DOHH2 (cell line): Measurements from ENCODE around the gene SLC6A20.

Source experiments
- H3F3A ChIP-seq: fragments of 200-600 bp; sonication (generic), shearing (Covaris generic); 2 replicates; pipeline ENCODE4 v1.6.0; 2016; ENCODE audit warnings: antibody characterized with exemption, mild to moderate bottlenecking; ENCODE audit not compliant: control insufficient read depth, insufficient read depth
- H3K27ac ChIP-seq: fragments of 200-600 bp; sonication (generic); 2 replicates; pipeline ENCODE4 v1.5.1; 2014; ENCODE audit warnings: low read depth, mild to moderate bottlenecking, low read length, moderate library complexity
- H3K27me3 ChIP-seq: fragments of 200-600 bp; sonication (generic); 2 replicates; pipeline ENCODE4 v1.6.1; 2014; ENCODE audit warnings: mild to moderate bottlenecking, low read length, mixed read lengths; ENCODE audit not compliant: control insufficient read depth
- H3K36me3 ChIP-seq: fragments of 200-600 bp; sonication (generic); 2 replicates; pipeline ENCODE4 v1.6.1; 2014; ENCODE audit warnings: mild to moderate bottlenecking, low read length, moderate library complexity, mixed read lengths; ENCODE audit not compliant: control insufficient read depth
- H3K4me1 ChIP-seq: fragments of 200-600 bp; sonication (generic); 2 replicates; pipeline ENCODE4 v1.6.1; 2014; ENCODE audit warnings: mild to moderate bottlenecking, low read length, mixed read lengths; ENCODE audit not compliant: control insufficient read depth
- H3K4me2 ChIP-seq: fragments of 200-600 bp; sonication (generic); 2 replicates; pipeline ENCODE4 v1.6.0; 2014; ENCODE audit warnings: mild to moderate bottlenecking, low read length, moderate library complexity
- H3K4me3 ChIP-seq: fragments of 200-600 bp; sonication (generic); 2 replicates; pipeline ENCODE4 v1.5.1; 2014; ENCODE audit warnings: mild to moderate bottlenecking, low read length, mixed read lengths
- H3K79me2 ChIP-seq: fragments of 200-600 bp; sonication (generic); 2 replicates; pipeline ENCODE4 v1.6.1; 2014; ENCODE audit warnings: mild to moderate bottlenecking, low read length, mixed read lengths; ENCODE audit not compliant: control insufficient read depth
- H3K9me2 ChIP-seq: fragments of 200-600 bp; sonication (generic); replicated peaks from 2 replicates; pipeline ENCODE4 v1.6.1; 2014; ENCODE audit warnings: mild to moderate bottlenecking, low read length, mixed read lengths; ENCODE audit not compliant: control insufficient read depth
- H3K9me3 ChIP-seq: fragments of 200-600 bp; sonication (generic); 2 replicates; pipeline ENCODE4 v1.6.1; 2014; ENCODE audit warnings: antibody characterized with exemption, low read length, mixed read lengths; ENCODE audit not compliant: control insufficient read depth, insufficient read depth
- H4K20me1 ChIP-seq: fragments of 200-600 bp; sonication (generic); 2 replicates; pipeline ENCODE4 v1.6.0; 2014; ENCODE audit warnings: low read depth, mild to moderate bottlenecking, antibody characterized with exemption, low read length, moderate library complexity; ENCODE audit not compliant: control insufficient read depth, insufficient read depth
- EZH2phosphoT487 ChIP-seq: fragments of 200-600 bp; sonication (generic); IDR thresholded peaks from 2 replicates; pipeline ENCODE4 v1.6.1; 2017; ENCODE audit warnings: borderline replicate concordance, mild to moderate bottlenecking, antibody characterized with exemption, low read length, moderate library complexity, mixed read lengths
- TF ChIP-seq, protein P1 (sequence below): fragments of 200-600 bp; sonication (generic); IDR thresholded peaks from one replicate; pipeline ENCODE4 v1.5.1; 2014; ENCODE audit warnings: antibody characterized with exemption, mild to moderate bottlenecking, low read depth, low read length; ENCODE audit not compliant: poor library complexity, severe bottlenecking

Gene SLC6A20

DNA sequence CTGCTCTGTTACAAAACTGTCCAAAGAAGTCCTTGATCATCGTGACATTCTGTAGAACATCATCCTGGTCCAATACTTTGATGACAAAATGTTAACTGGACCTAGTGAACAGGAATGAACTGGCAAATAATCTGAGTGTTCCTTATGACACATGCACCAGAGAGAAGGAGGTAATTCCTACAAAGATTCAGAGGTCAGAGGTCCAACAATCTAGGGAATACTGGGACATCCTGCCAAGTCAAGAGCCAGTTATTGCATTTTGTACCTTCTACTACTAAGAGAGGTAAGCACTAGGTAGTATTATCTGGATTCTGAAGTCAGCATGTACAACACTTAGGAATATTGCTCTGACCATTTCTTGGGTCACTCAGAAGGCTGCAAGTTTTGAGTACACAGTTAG, 24.8 kb upstream of the SLC6A20 start:
- Histone ChIP-seq H3K4me1 (no peaks in the 10 kb centered on the region), H4K20me1 (no peaks in the 10 kb centered on the region), H3K9me2 (no peaks in the 10 kb centered on the region), H3F3A (no peaks in the 10 kb centered on the region), H3K4me2 (no peak overlapping the region), H3K27ac (no peak overlapping the region), H3K9me3 (no peaks in the 10 kb centered on the region), H3K79me2 (no peaks in the 10 kb centered on the region), H3K4me3 (no peak overlapping the region), H3K36me3 (no peaks in the 10 kb centered on the region), H3K27me3 (no peaks in the 10 kb centered on the region)
- no peak for TF ChIP-seq EZH2phosphoT487
- TF ChIP-seq, protein P1, sequence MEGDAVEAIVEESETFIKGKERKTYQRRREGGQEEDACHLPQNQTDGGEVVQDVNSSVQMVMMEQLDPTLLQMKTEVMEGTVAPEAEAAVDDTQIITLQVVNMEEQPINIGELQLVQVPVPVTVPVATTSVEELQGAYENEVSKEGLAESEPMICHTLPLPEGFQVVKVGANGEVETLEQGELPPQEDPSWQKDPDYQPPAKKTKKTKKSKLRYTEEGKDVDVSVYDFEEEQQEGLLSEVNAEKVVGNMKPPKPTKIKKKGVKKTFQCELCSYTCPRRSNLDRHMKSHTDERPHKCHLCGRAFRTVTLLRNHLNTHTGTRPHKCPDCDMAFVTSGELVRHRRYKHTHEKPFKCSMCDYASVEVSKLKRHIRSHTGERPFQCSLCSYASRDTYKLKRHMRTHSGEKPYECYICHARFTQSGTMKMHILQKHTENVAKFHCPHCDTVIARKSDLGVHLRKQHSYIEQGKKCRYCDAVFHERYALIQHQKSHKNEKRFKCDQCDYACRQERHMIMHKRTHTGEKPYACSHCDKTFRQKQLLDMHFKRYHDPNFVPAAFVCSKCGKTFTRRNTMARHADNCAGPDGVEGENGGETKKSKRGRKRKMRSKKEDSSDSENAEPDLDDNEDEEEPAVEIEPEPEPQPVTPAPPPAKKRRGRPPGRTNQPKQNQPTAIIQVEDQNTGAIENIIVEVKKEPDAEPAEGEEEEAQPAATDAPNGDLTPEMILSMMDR: no peak

DNA sequence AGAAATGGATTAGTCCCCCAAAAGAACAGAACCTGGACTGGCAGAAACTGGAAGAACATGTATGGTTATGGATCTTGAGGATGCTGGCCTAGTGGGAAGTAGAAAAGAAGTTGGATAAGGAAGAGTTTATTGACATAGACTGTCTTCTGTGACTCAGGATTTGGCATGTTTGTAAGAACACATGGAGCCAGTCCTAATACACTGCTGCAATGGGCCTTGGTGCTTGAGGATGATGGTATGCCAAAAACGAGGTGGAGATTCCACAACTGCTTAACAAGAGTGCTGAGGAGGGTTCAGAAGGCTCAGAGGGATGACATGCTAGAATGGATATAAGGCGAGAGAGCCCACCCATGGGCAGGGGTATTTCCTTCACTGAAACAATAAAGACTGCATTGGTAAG, 23.2 kb upstream of the SLC6A20 start:
- H3K4me1 ChIP-seq: no peaks in the 10 kb centered on the region
- no peaks in the 10 kb centered on the region for H3K27me3 ChIP-seq
- no peaks in the 10 kb centered on the region for H3K36me3 ChIP-seq
- no peaks in the 10 kb centered on the region for H4K20me1 ChIP-seq
- H3F3A ChIP-seq: no peaks in the 10 kb centered on the region
- H3K27ac ChIP-seq: no peak overlapping the region
- no peaks in the 10 kb centered on the region for H3K9me2 ChIP-seq
- no peak overlapping the region for H3K4me2 ChIP-seq
- no peaks in the 10 kb centered on the region for H3K79me2 ChIP-seq
- H3K9me3 ChIP-seq: no peaks in the 10 kb centered on the region
- no peak for TF ChIP-seq EZH2phosphoT487
- TF ChIP-seq, protein P1: no peak
- H3K4me3 ChIP-seq: no peak overlapping the region

DNA sequence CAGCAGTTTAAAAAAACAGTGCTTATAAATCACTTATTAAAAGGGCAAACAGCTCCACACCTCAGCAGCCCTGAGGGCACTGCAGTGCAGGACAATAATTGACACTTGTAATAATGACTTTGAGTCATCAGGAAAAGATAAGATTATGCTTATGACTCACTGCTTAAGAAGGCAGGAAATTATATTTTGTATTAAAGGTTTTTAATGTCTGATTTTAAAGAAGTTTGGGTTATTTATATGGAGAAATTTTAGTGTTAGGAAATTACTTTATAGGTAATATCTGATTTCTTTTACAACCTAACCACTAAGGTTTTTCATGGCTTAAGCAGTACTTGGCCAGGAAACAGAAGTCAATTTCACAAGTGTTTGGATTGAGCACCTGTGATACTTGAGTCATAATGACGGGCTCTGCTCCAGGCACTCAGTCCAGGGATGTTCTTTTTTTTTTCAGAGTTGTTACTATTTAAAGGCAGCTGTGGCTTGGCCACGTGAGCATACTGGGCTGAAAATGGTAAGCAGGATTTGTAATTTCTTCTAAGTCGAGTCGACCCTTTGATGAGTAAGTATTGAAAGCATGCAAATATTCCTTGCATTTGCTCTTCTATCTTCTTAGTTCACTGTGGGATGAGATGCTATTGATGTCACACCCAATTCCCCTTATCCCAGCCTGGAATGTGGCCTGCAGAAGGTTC, 21.6 kb upstream of the SLC6A20 start:
- Histone ChIP-seq H3K4me3 (no peak overlapping the region), H3K9me3 (no peaks in the 10 kb centered on the region), H3K36me3 (no peaks in the 10 kb centered on the region), H3K27me3 (no peaks in the 10 kb centered on the region), H3K79me2 (no peaks in the 10 kb centered on the region), H4K20me1 (no peaks in the 10 kb centered on the region), H3K9me2 (no peaks in the 10 kb centered on the region), H3F3A (no peaks in the 10 kb centered on the region), H3K4me2 (no peak overlapping the region), H3K4me1 (no peaks in the 10 kb centered on the region), H3K27ac (no peak overlapping the region)
- TF ChIP-seq, protein P1: no peak
- TF ChIP-seq EZH2phosphoT487: no peak
